K562 (cell line): ENCODE data around the gene NOP16. TPM values are rescaled to one million over a fixed set of nuclear protein-coding genes. Genes with fewer than 3 reads are reported as not detected.

Experiments used
- ATAC-seq: fragments of 200-7000 bp; cut with Tn5 transposase; 3 replicates; pipeline ENCODE4 v1.9.1; 2020; ENCODE audit warnings: moderate library complexity
- BruUV-seq: library from RNA; stranded (reverse); fragments of 400-500 nt; replicated peaks from 2 replicates; lab custom pipeline; 2021; lab: Mats Ljungman, UMichigan
- CTCF ChIA-PET: fragments of 300-600 bp; formaldehyde crosslinking; extraction: SDS; loops from one replicate; lab custom pipeline; 2021; ENCODE audit warnings: low intra/inter-chr PET ratio; lab: Yijun Ruan, JAX
- POLR2A ChIA-PET: fragments of 300-600, 350-650 bp; sonication (Branson Sonifier 250); formaldehyde crosslinking; extraction: SDS; loops from one replicate; lab custom pipeline; 2021; ENCODE audit warnings: antibody characterized with exemption, inconsistent platforms; lab: Yijun Ruan, JAX
- DNase-seq, 4 experiments: peaks; one replicate each; pipeline versions ENCODE4 v3.0.0 to v3.0.0-alpha.2; 2011 to 2018; ENCODE audit warnings: low spot score in 3 of 4, mixed read lengths in 3 of 4; ENCODE audit errors: extremely low read depth in 1 of 4
- FAIRE-seq: peaks from 2 replicates; lab custom pipeline; 2011; peaks lifted over from hg19 to GRCh38; lab: Jason Lieb, UNC
- H2AFZ ChIP-seq: 2 replicates; pipeline ENCODE4 v1.6.0; 2011; ENCODE audit warnings: low read depth, low read length, control low read depth, inconsistent platforms
- H3K27ac ChIP-seq: fragments of 200-600 bp; 3 replicates; pipeline ENCODE4 v1.8.0; 2011; ENCODE audit warnings: low read depth, mild to moderate bottlenecking, control low read depth, inconsistent platforms, low read length, moderate library complexity, mixed read lengths; ENCODE audit errors: extremely low read depth
- H3K27me3 ChIP-seq, 2 experiments: fragments of 300-600 bp in 1 of 2; 2 replicates in 1 of 2; 3 replicates in 1 of 2; pipeline versions ENCODE4 v1.6.0 to v1.8.0; 2011; ENCODE audit warnings: inconsistent platforms in 2 of 2, low read length in 2 of 2, mild to moderate bottlenecking in 1 of 2, mixed read lengths in 1 of 2, moderate library complexity in 1 of 2; ENCODE audit not compliant: control insufficient read depth in 2 of 2, insufficient read depth in 2 of 2
- H3K36me3 ChIP-seq: fragments of 300-600 bp; 3 replicates; pipeline ENCODE4 v1.8.0; 2011; ENCODE audit warnings: mild to moderate bottlenecking, low read length, inconsistent platforms; ENCODE audit not compliant: control insufficient read depth, insufficient read depth
- H3K4me1 ChIP-seq, 2 experiments: fragments of 200-600 bp in 1 of 2; replicated peaks in 1 of 2; 2 replicates in 1 of 2; 3 replicates in 1 of 2; pipeline versions ENCODE4 v1.5.1 to v1.8.0; 2011; ENCODE audit warnings: inconsistent platforms in 2 of 2, low read length in 2 of 2, mild to moderate bottlenecking in 1 of 2, mixed read lengths in 1 of 2, moderate library complexity in 1 of 2; ENCODE audit not compliant: control insufficient read depth in 2 of 2, insufficient read depth in 2 of 2
- H3K4me2 ChIP-seq: 2 replicates; pipeline ENCODE4 v1.6.1; 2011; ENCODE audit warnings: low read length, control low read depth, inconsistent platforms, mixed read lengths; ENCODE audit not compliant: insufficient read depth
- H3K4me3 ChIP-seq: fragments of 200-600 bp; sonication (generic), shearing (Covaris generic); 2 replicates; pipeline ENCODE4 v1.5.1; 2016; ENCODE audit warnings: control low read depth, inconsistent platforms
- H3K79me2 ChIP-seq: fragments of 200-600 bp; 3 replicates; pipeline ENCODE4 v1.8.0; 2011; ENCODE audit warnings: low read length, inconsistent platforms; ENCODE audit not compliant: control insufficient read depth, insufficient read depth
- H3K9ac ChIP-seq, 2 experiments: 2 replicates each; pipeline versions ENCODE4 v1.6.0 to v1.6.1; 2011; ENCODE audit warnings: low read depth in 2 of 2, low read length in 2 of 2, control low read depth in 1 of 2, inconsistent platforms in 1 of 2, mild to moderate bottlenecking in 1 of 2, mixed read lengths in 1 of 2; ENCODE audit not compliant: insufficient read depth in 1 of 2
- H3K9me1 ChIP-seq: one replicate; pipeline ENCODE4 v1.6.0; 2011; ENCODE audit warnings: inconsistent platforms, mild to moderate bottlenecking, low read length, moderate library complexity; ENCODE audit not compliant: control insufficient read depth, insufficient read depth
- H3K9me3 ChIP-seq: replicated peaks from 2 replicates; pipeline ENCODE4 v1.5.1; 2011; ENCODE audit warnings: low read depth, low read length, inconsistent platforms; ENCODE audit not compliant: control insufficient read depth, insufficient read depth
- H4K20me1 ChIP-seq: replicated peaks from 2 replicates; pipeline ENCODE4 v1.6.1; 2011; ENCODE audit warnings: low read length, inconsistent platforms, mixed read lengths; ENCODE audit not compliant: control insufficient read depth, insufficient read depth
- CTCFL ChIP-seq: IDR thresholded peaks from 2 replicates; pipeline ENCODE4 v1.6.1; 2011; ENCODE audit warnings: borderline replicate concordance, low read depth, mild to moderate bottlenecking, moderate library complexity, low read length; ENCODE audit not compliant: insufficient read depth, poor library complexity, severe bottlenecking
- EP300 ChIP-seq: IDR thresholded peaks from 2 replicates; pipeline ENCODE4 v1.6.1; 2012; ENCODE audit warnings: low read length, improper control_type of control experiment
- FIP1L1 ChIP-seq: fragments of 200-400 bp; formaldehyde crosslinking; IDR thresholded peaks from 2 replicates; pipeline ENCODE4 v1.6.1; 2018; ENCODE audit warnings: mild to moderate bottlenecking, low read depth, low read length; ENCODE audit not compliant: poor library complexity, severe bottlenecking
- RAD21 ChIP-seq, 2 experiments: fragments of 250-450 bp in 1 of 2; fragments of 450-650 bp in 1 of 2; sonication (Bioruptor Pico) in 1 of 2; formaldehyde crosslinking in 1 of 2; IDR thresholded peaks in 1 of 2; conservative IDR thresholded peaks in 1 of 2; 2 replicates each; pipeline versions ENCODE4 v1.4.0 to v1.8.0; 2020 to 2022; ENCODE audit warnings: mild to moderate bottlenecking in 2 of 2, moderate library complexity in 1 of 2
- WGBS: fragments of 100-300 bp; shearing (Covaris generic); methylation state at CpG from one replicate; pipeline ENCODE4 v1.1.6; 2016; ENCODE audit warnings: low coverage, mixed read lengths; ENCODE audit not compliant: insufficient coverage; ENCODE audit errors: missing lambda C conversion rate; 5-methylcytosine and 5-hydroxymethylcytosine counted together
- in situ Hi-C: fragments of 300-500 bp; cut with MboI; formaldehyde crosslinking; loops from 4 replicates; pipeline ENCODE4 v1.15.0; 2018; ENCODE audit warnings: inconsistent platforms, mixed read lengths
- intact Hi-C: fragments of 100-400 bp; cut with micrococcal nuclease; formaldehyde crosslinking; loops from 2 replicates; pipeline ENCODE4 v1.14.2; 2022
- polyA plus RNA-seq, 8 experiments: library from polyadenylated mRNA; depleted of rRNA in 4 of 8; stranded (reverse) in 5 of 8; unstranded in 3 of 8; fragments of >200 nt; fragmentation: Nextera tagmentation in 2 of 8; fragmentation: Illumina TruSeq in 1 of 8; extraction: Ambion mirVana in 2 of 8; extraction: Trizol in 1 of 8; gene quantifications; 2 replicates each; pipeline versions ENCODE4 v1.2.1 to v1.2.3, GENCODE V29; 2011 to 2014; ENCODE audit warnings: inconsistent platforms in 1 of 8, missing spikeins in 1 of 8
- total RNA-seq, 7 experiments: library from RNA; depleted of rRNA in 6 of 7; stranded (reverse); fragments of >200 nt in 6 of 7; fragmentation: Illumina TruSeq in 2 of 7; extraction: Trizol in 2 of 7; gene quantifications; 2 replicates each; pipeline versions ENCODE4 v1.2.1 to v1.2.3, GENCODE V29; 2011 to 2021; ENCODE audit warnings: low replicate concordance in 1 of 7
- TF ChIP-seq, protein P1 (sequence below), 3 experiments: IDR thresholded peaks in 2 of 3; conservative IDR thresholded peaks in 1 of 3; 2 replicates each; pipeline ENCODE4 v1.5.1; 2011 to 2012; ENCODE audit warnings: low read length in 3 of 3, mild to moderate bottlenecking in 3 of 3, control low read depth in 2 of 3, improper control_type of control experiment in 1 of 3, inconsistent platforms in 1 of 3, low read depth in 1 of 3, mixed read lengths in 1 of 3, moderate library complexity in 1 of 3; ENCODE audit not compliant: insufficient read depth in 2 of 3
- TF ChIP-seq, protein P2 (sequence below): sonication (generic); formaldehyde crosslinking; IDR thresholded peaks from 2 replicates; pipeline ENCODE4 v1.9.0; 2022; ENCODE audit warnings: mild to moderate bottlenecking, missing genetic modification reagents

Gene NOP16
- total and polyA plus RNA-seq, 9 of the 15 experiments (the other 6 are each of a cell fraction or from before 2014, with no cell fraction given) = 92.5 to 342 (median 148) TPM

GRCh38 chr5:176405656-176406435 lies 17.4 kb upstream of the NOP16 start:
- Histone ChIP-seq H3K36me3 (peaks cover 29% of the 10 kb centered on the region; the same call in 2 of the 3 replicates), H3K4me1 (peaks cover 0 to 7% of the 10 kb centered on the region in 2 experiments; a peak in 2 of 5 replicates), H3K27ac (no peak overlapping the region), H4K20me1 (0 out of 2 replicates have a peak, but pooled peaks cover 6% of the 10 kb centered on the region), H3K9ac (no peak overlapping the region), H3K4me3 (no peak overlapping the region), H3K79me2 (no peaks in the 10 kb centered on the region), H3K9me3 (no peaks in the 10 kb centered on the region), H3K27me3 (no peaks in the 10 kb centered on the region), H3K4me2 (no peak overlapping the region), H3K9me1 (no peaks in the 10 kb centered on the region)
- FAIRE-seq (peak; percentile 78), DNase-seq (peak in 1 of 4 experiments; percentile 14), ATAC-seq (peak; percentile 81)
- in situ Hi-C loops (no loop called here), intact Hi-C loops (no loop called here)
- WGBS = 78% methylated on average over 19 of the region's 20 CpGs
- no TSS peak for BruUV-seq
- POLR2A ChIA-PET = interaction anchor here (0.6 to 2.9 kb wide), 3 partner anchors 9 to 12 kb away, joined by 3 to 15 read pairs (median 8); no protein-coding TSS in a partner anchor
- CTCF ChIA-PET = no interaction called here
- TF ChIP-seq EP300 = no peak
- TF ChIP-seq CTCFL = peak; percentile 37
- peak in 1 of 2 experiments; percentile 23; a peak in 2 of 4 replicates for TF ChIP-seq RAD21 (CRISPR knock-in tag; conservative IDR thresholded peaks at IDR 0.05 in 1 of 2, IDR thresholded peaks at IDR 0.05 in 1 of 2)
- TF ChIP-seq, protein P1, sequence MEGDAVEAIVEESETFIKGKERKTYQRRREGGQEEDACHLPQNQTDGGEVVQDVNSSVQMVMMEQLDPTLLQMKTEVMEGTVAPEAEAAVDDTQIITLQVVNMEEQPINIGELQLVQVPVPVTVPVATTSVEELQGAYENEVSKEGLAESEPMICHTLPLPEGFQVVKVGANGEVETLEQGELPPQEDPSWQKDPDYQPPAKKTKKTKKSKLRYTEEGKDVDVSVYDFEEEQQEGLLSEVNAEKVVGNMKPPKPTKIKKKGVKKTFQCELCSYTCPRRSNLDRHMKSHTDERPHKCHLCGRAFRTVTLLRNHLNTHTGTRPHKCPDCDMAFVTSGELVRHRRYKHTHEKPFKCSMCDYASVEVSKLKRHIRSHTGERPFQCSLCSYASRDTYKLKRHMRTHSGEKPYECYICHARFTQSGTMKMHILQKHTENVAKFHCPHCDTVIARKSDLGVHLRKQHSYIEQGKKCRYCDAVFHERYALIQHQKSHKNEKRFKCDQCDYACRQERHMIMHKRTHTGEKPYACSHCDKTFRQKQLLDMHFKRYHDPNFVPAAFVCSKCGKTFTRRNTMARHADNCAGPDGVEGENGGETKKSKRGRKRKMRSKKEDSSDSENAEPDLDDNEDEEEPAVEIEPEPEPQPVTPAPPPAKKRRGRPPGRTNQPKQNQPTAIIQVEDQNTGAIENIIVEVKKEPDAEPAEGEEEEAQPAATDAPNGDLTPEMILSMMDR (IDR thresholded peaks at IDR 0.05 in 2 of 3, conservative IDR thresholded peaks at IDR 0.05 in 1 of 3; ENCODE audit: insufficient read depth in 2 of 3, low read depth in 1 of 3, low read length in 3 of 3) = peak; percentile 39 to 56 (median 45)
- TF ChIP-seq FIP1L1 = no peak
- TF ChIP-seq, protein P2, sequence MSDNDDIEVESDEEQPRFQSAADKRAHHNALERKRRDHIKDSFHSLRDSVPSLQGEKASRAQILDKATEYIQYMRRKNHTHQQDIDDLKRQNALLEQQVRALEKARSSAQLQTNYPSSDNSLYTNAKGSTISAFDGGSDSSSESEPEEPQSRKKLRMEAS (CRISPR knock-in tag) = 0 out of 2 replicates have a peak, but pooled peaks have one; percentile 16
- TF ChIP-seq, all 486 proteins: peak for 4
- H2AFZ ChIP-seq = no peak overlapping the region
